T-helper 1 cell (primary cell): ENCODE data around the gene TIMM8B.
A peak's percentile ranks its signal among the peaks of the same experiment; 100 is the strongest.
"Not testable (repeated sequence)": the region's sequence is repeated elsewhere in the genome, so short reads cannot be mapped to it uniquely, and the experiment has no call there.

Experiments
- DNase-seq, 5 donors: peaks; one replicate each; pipeline ENCODE4 v3.0.0-alpha.2; 2012 to 2020

TIMM8B gene

DNA sequence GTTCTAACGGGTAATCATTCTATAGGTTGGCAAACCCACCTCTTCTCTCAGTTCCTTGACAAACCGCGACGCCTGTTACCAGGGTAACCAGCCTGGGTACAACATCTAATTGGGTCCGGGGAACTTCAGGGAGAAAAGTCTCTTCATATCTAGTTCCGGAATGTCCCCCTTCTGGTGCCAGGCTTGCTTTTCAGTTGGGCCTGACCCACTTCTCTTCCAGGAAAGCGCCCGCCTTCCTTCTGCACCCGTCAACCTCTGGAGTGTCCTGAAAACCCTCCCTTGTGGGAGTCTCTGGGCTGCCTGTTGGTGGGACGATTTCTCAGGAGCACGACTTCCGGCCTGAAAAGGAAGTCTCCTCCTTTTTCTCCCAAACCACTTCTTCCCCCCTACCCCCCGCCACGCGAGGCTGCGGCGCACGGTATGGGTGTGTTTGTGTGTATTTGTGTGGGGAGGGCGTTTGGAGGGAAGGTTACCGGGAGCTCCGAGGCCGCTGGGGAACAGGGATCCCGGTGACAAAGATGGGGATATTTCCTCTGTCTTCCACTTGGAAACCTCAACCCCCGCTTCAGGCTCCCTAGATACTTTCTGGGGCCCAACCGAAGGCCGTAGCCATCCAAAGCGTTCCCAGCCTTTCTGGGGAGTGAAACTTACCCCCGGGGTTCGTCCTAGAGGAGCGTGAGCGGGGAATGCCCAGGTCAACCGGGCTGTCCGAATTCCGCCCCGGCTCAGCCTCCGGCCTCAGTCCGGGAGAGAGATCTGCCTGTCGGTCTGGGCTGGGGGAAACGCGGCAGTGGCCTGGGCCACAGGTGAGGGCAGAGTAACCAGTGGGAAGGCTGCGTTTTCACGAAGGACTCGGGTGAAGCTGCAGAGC lies 12.4 kb downstream of the TIMM8B start, which contains the start of the genes NKAPD1 and PIH1D2:
TSS of gene NKAPD1 (plus strand) at position 359 of the 871 bp plus-strand sequence. CDS start 1,276 bp downstream, outside the sequence.
TSS of gene PIH1D2 (minus strand) at position 77 of the 871 bp plus-strand sequence. CDS start 843 bp downstream, outside the sequence.
- peak; percentile 55 to 82 (median 69) for DNase-seq

DNA sequence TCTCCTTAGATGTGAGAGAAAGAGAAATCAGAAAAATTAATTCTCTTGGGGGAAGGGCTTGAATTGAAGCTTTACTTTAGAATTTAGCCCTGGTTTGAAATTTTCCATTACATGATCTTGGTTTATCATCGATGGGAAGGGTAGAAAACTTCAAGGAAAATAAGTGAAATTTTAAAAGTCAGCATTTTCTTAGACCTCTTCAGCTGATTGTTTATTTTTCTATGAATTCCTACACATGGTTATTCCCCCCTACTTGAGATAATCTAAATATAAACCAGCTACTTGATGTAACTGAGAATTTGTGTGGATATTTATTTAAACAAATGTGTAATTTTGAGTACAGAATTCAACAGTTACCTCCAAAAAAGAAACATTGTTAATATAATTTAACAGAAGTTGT lies 23.6 kb downstream of the TIMM8B start:
- DNase-seq, result no peak

- no peak for DNase-seq
These were observed 28.5 kb downstream of the TIMM8B start for GRCh38 chr11:112058103-112058502.

DNA sequence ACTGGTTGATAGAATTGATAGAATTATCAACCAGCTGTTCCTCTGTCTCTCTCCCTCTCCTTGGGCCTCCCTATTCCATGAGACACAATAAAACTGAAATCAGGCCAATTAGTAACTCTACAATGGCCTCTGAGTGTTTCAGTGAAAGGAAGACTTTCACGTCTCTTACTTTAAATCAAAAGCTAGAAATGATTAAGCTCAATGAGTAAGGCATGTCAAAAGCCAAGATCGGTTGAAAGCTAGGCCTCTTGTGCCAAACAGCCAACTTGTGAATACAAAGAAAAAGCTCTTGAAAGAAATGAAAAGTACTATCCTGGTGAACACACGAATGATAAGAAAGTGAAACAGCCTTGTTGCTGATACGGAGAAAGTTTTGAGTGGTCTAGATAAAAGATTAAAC lies 29.4 kb downstream of the TIMM8B start:
- DNase-seq, result peak in 1 of 5 donors; percentile 34

DNA sequence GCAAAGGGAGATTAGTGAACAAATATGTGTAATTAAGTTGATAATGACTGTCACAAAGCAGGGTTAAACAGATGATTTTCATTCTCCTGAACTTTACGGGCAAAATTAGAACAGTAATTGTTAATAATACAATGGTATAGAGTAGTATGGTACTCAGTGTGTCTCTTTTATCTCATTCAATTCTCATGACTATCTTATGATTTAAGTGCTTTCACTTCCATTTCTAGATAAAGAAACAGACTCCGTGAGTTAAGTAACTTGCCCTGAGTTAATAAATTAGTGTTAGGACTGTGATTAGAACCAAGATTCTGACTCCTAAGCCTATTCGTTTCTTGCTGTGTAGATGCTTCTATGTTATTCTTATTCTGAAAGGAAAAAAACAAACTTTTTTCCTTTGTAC lies 34.8 kb downstream of the TIMM8B start:
- DNase-seq, result no peak

GRCh38 chr11:112050721-112051120 lies 35.8 kb downstream of the TIMM8B start:
- no peak for DNase-seq

DNA sequence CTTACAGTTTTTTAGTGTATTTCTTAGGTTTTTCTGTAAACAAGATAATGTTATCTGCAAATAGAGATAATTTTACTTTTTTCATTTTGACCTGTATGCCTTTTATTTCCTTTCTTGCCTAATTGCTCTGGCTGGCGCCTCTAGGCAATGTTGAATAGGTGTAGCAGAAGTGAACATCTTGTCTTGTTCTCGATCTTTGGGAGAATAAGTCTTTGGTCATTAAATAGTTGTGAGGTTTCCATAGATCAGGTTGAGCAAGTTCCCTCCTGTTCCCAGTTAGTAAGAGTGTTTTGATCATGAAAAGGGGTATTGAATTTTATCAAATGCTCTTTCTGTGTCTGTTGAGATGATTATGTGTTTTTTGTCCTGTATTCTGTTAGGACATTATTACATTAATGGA lies 36.8 kb downstream of the TIMM8B start:
- DNase-seq, result no peak

- DNase-seq, result not testable (repeated sequence)
These were observed 38.3 kb downstream of the TIMM8B start for GRCh38 chr11:112048256-112048655.

DNA sequence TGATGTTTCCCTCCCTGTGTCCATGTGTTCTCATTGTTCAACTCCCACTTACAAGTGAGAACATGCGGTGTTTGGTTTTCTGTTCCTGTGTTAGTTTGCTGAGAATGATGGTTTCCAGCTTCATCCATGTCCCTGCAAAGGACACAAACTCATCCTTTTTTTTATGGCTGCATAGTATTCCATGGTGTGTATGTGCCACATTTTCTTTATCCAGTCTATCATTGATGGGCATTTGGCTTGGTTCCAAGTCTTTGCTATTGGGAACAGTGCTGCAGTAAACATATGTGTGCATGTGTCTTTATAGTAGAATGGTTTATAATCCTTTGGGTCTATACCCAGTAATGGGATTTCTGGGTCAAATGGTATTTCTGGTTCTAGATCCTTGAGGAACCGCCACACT lies 39.9 kb downstream of the TIMM8B start:
- DNase-seq, result not testable (repeated sequence)

GRCh38 chr11:112044961-112045360 lies 41.6 kb downstream of the TIMM8B start:
- DNase-seq, result no peak

DNA sequence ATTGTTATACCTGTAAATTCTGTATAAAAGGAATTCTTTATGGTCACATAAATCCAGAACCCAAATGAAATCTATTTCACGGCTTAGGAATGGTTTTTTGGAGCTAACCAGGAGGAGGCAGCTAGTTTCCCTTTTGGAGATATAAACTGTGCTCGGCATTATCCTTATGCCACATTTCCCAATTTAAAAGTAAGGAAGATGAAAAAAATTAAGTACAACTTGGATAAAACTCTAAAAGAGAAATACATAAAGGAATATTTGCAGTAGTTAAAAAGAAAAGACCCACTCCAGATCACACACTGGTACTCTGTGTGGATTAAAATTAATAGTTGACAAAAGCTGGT lies 43.6 kb downstream of the TIMM8B start:
- no peak for DNase-seq

- DNase-seq, result no peak
These were observed 44.2 kb downstream of the TIMM8B start for GRCh38 chr11:112042161-112042960.

- no peak for DNase-seq
These were observed 49.0 kb downstream of the TIMM8B start for GRCh38 chr11:112037527-112037926.
